Vagina (tissue), 2 donors: ENCODE results near the gene CLCNKA.

Experiments
- CTCF ChIP-seq, 3 experiments: fragments of 450-650 bp in 2 of 3; fragments of 200-600 bp in 1 of 3; sonication (generic) in 1 of 3; IDR thresholded peaks; one replicate each; pipeline ENCODE4 v1.5.1; 2017 to 2019; ENCODE audit warnings: antibody characterized with exemption in 3 of 3, mild to moderate bottlenecking in 2 of 3, moderate library complexity in 2 of 3
- POLR2A ChIP-seq, 2 donors: fragments of 450-650 bp; IDR thresholded peaks; one replicate each; pipeline ENCODE4 v1.6.1; 2017; ENCODE audit warnings: antibody characterized with exemption in 2 of 2, mild to moderate bottlenecking in 2 of 2, moderate library complexity in 2 of 2

GRCh38 chr1:15992582-15993500 lies 29.0 kb upstream of the CLCNKA start:
- TF ChIP-seq POLR2A (IDR thresholded peaks at IDR 0.05) (no peak), CTCF (IDR thresholded peaks at IDR 0.05) (no peak)
